GM10266 (cell line): Measurements from ENCODE around the gene PRELID1.

ENCODE experiments used
- DNase-seq: peaks from one replicate; pipeline ENCODE4 v3.0.0; 2012; ENCODE audit errors: extremely low spot score
- CTCF ChIP-seq: IDR thresholded peaks from 2 replicates; pipeline ENCODE4 v1.5.1; 2012; ENCODE audit warnings: mild to moderate bottlenecking, low read depth; ENCODE audit not compliant: control insufficient read depth, insufficient read depth; ENCODE audit errors: missing control alignments

The PRELID1 gene

GRCh38 chr5:177328545-177329231 lies 25.1 kb downstream of the PRELID1 start:
- no peak for DNase-seq
- TF ChIP-seq CTCF, result no peak

- no peak for TF ChIP-seq CTCF
- DNase-seq, result no peak
Observed at GRCh38 chr5:177329883-177330282, 26.3 kb downstream of the PRELID1 start.

- no peak for DNase-seq
- TF ChIP-seq CTCF, result no peak
Observed at GRCh38 chr5:177330991-177331842, 27.6 kb downstream of the PRELID1 start.

GRCh38 chr5:177332031-177332895 lies 28.7 kb downstream of the PRELID1 start:
- no peak for TF ChIP-seq CTCF
- DNase-seq, result no peak

- TF ChIP-seq CTCF, result no peak
- no peak for DNase-seq
Observed at GRCh38 chr5:177332896-177333260, 29.3 kb downstream of the PRELID1 start.

- TF ChIP-seq CTCF, result no peak
- no peak for DNase-seq
Observed at GRCh38 chr5:177333420-177334154, 30.0 kb downstream of the PRELID1 start.
